Left lung (tissue), 10 donors: ENCODE results near the gene PPM1H. TPM values are rescaled to one million over a fixed set of nuclear protein-coding genes. Genes with fewer than 3 reads are reported as not detected.
"Not testable (repeated sequence)": the region's sequence is repeated elsewhere in the genome, so short reads cannot be mapped to it uniquely, and the experiment has no call there.

ENCODE experiments used
- ATAC-seq: fragments of 200-7000 bp; cut with Tn5 transposase; one replicate; pipeline ENCODE4 v1.9.1; 2020; ENCODE audit warnings: moderate library complexity
- DNase-seq, 4 donors: peaks; one replicate each; pipeline ENCODE4 v3.0.0-alpha.2; 2013 to 2020
- H3K27ac ChIP-seq, 2 donors: fragments of 200-600 bp; sonication (generic) in 1 of 2; one replicate each; pipeline versions ENCODE4 v1.5.0 to v1.8.0; 2020 to 2021
- H3K27me3 ChIP-seq, 2 donors: fragments of 200-600 bp; sonication (generic) in 1 of 2; one replicate each; pipeline versions ENCODE4 v1.5.0 to v1.8.0; 2020 to 2021
- H3K36me3 ChIP-seq, 2 donors: fragments of 200-600 bp; sonication (generic) in 1 of 2; one replicate each; pipeline versions ENCODE4 v1.5.0 to v1.8.0; 2020 to 2021
- H3K4me1 ChIP-seq, 2 donors: fragments of 200-600 bp; one replicate each; pipeline ENCODE4 v1.8.0; 2021
- H3K4me3 ChIP-seq, 2 donors: fragments of 200-600 bp; sonication (generic) in 1 of 2; one replicate each; pipeline versions ENCODE4 v1.5.0 to v1.8.0; 2020 to 2021; ENCODE audit warnings: mild to moderate bottlenecking in 1 of 2
- H3K9me3 ChIP-seq, 2 donors: fragments of 200-600 bp; sonication (generic) in 1 of 2; one replicate each; pipeline versions ENCODE4 v1.5.0 to v1.8.0; 2020 to 2021
- intact Hi-C, 2 donors: fragments of 100-400 bp; cut with DNase I; formaldehyde crosslinking; loops; one replicate each; pipeline versions ENCODE4 v1.11.2 to v1.14.2; 2022
- polyA plus RNA-seq, 6 donors: library from polyadenylated mRNA; unstranded; fragments of 120-200 nt; gene quantifications; one replicate each; pipeline ENCODE4 v1.2.1, GENCODE V29; 2013; ENCODE audit not compliant: insufficient read length in 6 of 6
- total RNA-seq, 2 donors: library from RNA; stranded (reverse); fragmentation: NEBNext Ultra II Directional; extraction: Animal tissue kit (Norgen Biotek cat#: 25700); gene quantifications; one replicate each; pipeline ENCODE4 v1.2.1, GENCODE V29; 2021
- TF ChIP-seq, protein P1 (sequence below), 2 donors: fragments of 200-600 bp; sonication (generic) in 1 of 2; IDR thresholded peaks; one replicate each; pipeline versions ENCODE4 v1.5.0 to v1.8.0; 2021; ENCODE audit warnings: antibody characterized with exemption in 2 of 2
- donor health status: DM: no; HTN: yes; CAD: no.
- donor health status: DM: no; HTN: no; CAD: no.

The PPM1H gene
- total and polyA plus RNA-seq, 8 donors = 5.9 to 12.7 (median 10.6) TPM

- no peak for DNase-seq
- no peak for ATAC-seq
- H3K36me3 ChIP-seq = no peaks in the 10 kb centered on the region
- no peaks in the 10 kb centered on the region for H3K9me3 ChIP-seq
- no peaks in the 10 kb centered on the region for H3K27me3 ChIP-seq
- intact Hi-C loops = no loop called here
- no peak overlapping the region for H3K4me3 ChIP-seq
- TF ChIP-seq, protein P1, sequence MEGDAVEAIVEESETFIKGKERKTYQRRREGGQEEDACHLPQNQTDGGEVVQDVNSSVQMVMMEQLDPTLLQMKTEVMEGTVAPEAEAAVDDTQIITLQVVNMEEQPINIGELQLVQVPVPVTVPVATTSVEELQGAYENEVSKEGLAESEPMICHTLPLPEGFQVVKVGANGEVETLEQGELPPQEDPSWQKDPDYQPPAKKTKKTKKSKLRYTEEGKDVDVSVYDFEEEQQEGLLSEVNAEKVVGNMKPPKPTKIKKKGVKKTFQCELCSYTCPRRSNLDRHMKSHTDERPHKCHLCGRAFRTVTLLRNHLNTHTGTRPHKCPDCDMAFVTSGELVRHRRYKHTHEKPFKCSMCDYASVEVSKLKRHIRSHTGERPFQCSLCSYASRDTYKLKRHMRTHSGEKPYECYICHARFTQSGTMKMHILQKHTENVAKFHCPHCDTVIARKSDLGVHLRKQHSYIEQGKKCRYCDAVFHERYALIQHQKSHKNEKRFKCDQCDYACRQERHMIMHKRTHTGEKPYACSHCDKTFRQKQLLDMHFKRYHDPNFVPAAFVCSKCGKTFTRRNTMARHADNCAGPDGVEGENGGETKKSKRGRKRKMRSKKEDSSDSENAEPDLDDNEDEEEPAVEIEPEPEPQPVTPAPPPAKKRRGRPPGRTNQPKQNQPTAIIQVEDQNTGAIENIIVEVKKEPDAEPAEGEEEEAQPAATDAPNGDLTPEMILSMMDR (IDR thresholded peaks at IDR 0.05) = no peak
- H3K27ac ChIP-seq = no peak overlapping the region
- H3K4me1 ChIP-seq = peaks cover 0 to 1% of the 10 kb centered on the region in 2 donors
Observed at GRCh38 chr12:62893276-62893675, 41.7 kb downstream of the PPM1H start.

DNA sequence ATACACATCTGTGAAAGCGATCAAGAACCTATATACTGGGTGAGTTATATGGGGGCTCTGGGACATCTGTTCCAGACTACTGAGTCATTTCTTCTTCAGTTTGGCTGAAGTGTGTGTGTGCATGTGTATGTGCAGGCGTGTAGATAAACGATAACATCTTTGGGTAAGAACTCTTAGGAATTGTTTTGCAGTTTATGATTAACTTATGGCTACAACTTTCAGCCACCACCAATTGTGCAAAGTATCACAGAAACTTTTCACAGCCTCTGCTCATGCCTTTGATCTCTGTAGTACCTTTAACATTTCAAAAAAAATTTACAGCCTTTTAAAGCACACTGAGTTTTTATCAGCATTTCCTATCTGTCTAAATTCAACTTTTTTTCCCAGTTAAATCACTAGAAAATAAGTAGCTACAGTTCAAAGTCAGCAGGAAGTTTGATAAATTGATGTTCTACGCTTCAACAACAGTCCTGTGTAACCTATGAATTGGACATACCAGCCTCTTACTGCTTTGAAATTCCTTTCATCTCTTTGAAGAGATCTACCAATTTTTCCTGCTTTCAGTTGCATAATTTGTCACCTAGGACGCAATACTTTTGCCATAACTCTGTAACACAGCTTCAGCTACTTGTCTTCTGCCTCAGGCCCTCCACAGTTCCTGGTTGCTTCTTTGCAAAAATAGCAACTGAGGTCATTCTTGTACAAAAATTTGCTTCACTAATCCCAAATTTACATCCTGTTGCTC, 43.0 kb downstream of the PPM1H start:
- peak in 1 of 4 donors; percentile 15 for DNase-seq
- intact Hi-C loops = no loop called here
- no peaks in the 10 kb centered on the region for H3K36me3 ChIP-seq
- peak; percentile 70 for ATAC-seq
- no peak overlapping the region for H3K4me3 ChIP-seq
- TF ChIP-seq, protein P1 (IDR thresholded peaks at IDR 0.05) = no peak
- H3K27me3 ChIP-seq = no peaks in the 10 kb centered on the region
- no peaks in the 10 kb centered on the region for H3K4me1 ChIP-seq
- H3K27ac ChIP-seq = no peak overlapping the region
- H3K9me3 ChIP-seq = no peaks in the 10 kb centered on the region

- intact Hi-C loops = no loop called here
- H3K9me3 ChIP-seq = peaks cover 0 to 4% of the 10 kb centered on the region in 2 donors
- H3K36me3 ChIP-seq = no peaks in the 10 kb centered on the region
- ATAC-seq (no peak), DNase-seq (no peak)
- no peak overlapping the region for H3K4me3 ChIP-seq
- no peaks in the 10 kb centered on the region for H3K4me1 ChIP-seq
- H3K27me3 ChIP-seq = no peaks in the 10 kb centered on the region
- TF ChIP-seq, protein P1 (IDR thresholded peaks at IDR 0.05) = no peak
- no peak overlapping the region for H3K27ac ChIP-seq
Observed at GRCh38 chr12:62888454-62889110, 46.4 kb downstream of the PPM1H start.

DNA sequence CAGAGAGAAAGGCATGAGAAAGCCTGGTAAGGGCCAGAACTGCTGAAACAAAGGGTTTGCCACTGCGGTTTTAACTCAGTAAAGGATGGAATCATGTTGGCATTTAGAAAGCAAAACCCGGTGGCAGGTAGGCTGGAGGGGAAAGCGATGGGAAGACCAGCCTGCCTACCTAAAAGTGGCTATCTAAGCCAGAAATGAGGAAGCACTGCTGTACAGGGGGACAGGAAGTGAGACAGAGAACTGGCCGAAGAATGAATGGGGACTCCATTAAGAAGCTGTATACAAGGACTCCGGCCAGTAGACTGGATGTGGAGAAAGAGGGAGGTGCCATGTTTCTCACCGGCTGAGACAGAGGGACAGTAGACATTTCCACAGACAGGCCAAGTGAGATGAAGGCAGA, 48.2 kb downstream of the PPM1H start:
- no peaks in the 10 kb centered on the region for H3K4me1 ChIP-seq
- no peaks in the 10 kb centered on the region for H3K27me3 ChIP-seq
- H3K27ac ChIP-seq = no peak overlapping the region
- no peak for DNase-seq
- H3K4me3 ChIP-seq = no peak overlapping the region
- TF ChIP-seq, protein P1 (IDR thresholded peaks at IDR 0.05) = no peak
- H3K36me3 ChIP-seq = no peaks in the 10 kb centered on the region
- H3K9me3 ChIP-seq = peaks cover 0 to 4% of the 10 kb centered on the region in 2 donors
- ATAC-seq = no peak
- intact Hi-C loops = no loop called here

- Histone ChIP-seq H3K36me3 (no peaks in the 10 kb centered on the region), H3K27ac (no peak overlapping the region), H3K4me1 (no peaks in the 10 kb centered on the region), H3K4me3 (no peak overlapping the region), H3K27me3 (no peaks in the 10 kb centered on the region), H3K9me3 (peaks cover 0 to 4% of the 10 kb centered on the region in 2 donors)
- DNase-seq (no peak), ATAC-seq (no peak)
- TF ChIP-seq, protein P1 (IDR thresholded peaks at IDR 0.05) = no peak
- intact Hi-C loops = no loop called here
Observed at GRCh38 chr12:62885242-62885641, 49.7 kb downstream of the PPM1H start.

DNA sequence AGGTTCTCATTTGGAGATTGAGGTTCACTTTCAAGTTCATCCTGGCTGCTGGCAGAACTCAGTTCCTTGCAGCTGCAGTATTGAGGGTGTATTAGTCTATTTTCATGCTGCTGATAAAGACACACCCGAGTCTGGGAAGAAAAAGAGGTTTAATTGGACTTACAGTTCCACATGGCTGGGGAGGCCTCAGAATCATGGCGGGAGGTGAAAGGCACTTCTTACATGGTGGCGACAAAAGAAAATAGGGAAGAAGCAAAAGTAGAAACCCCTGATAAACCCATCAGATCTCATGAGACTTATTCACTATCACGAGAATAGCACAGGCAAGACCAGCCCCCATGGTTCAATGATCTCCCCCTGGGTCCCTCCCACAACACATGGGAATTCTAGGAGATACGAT, 50.1 kb downstream of the PPM1H start:
- H3K4me1 ChIP-seq, H3K27me3 ChIP-seq, H3K27ac ChIP-seq, H3K36me3 ChIP-seq, DNase-seq, H3K9me3 ChIP-seq, H3K4me3 ChIP-seq, intact Hi-C loops, ATAC-seq: not testable (repeated sequence)
